ENCODE results near the gene GNG8. TPM values are rescaled to one million over a fixed set of nuclear protein-coding genes. Genes with fewer than 3 reads are reported as not detected.
A peak's percentile ranks its signal among the peaks of the same experiment; 100 is the strongest.

GNG8 gene
- total RNA-seq, 2 experiments from 2014 or later, result not detected

DNA sequence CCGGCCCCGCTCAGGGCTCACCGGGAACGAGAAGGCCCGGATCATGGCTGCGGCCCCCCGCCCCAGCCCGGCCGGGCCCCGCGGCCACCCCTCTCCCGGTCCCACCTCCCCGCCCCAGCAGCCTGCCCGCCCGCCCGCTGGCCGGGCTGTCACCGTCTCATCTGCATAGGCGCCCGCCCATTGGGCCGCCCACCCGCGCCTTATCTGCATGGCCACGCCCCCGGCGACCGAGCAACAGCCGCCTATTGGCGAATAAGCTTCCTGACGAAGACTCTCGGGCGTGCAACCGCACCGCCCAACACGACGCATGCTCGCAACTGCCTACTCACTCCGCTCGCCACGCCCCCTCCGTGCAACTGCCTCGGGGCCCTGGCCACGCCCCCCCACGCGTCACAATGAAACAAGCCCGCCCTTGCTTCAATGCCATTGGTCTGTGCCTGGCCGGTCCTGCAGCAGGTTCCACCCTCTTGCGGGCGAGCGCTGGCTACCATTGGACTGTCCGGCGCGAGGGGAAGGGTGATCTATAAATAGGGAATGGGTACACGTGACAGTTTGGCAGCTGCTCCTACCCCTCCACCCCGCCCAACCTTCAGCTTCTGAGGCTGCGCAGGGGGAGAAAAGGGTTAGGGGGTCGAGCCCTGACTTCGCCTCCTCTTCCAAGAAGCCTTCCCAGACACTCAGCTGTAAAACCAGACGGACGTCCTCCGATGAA lies 25.2 kb upstream of the GNG8 start, which contains the start of gene DACT3:
Gene DACT3, minus strand, starts transcription at position 163 of the 712 bp plus-strand sequence. Its CDS starts 118 bp downstream, at position 45.
- H3K36me3 ChIP-seq (ENCODE audit: insufficient read depth, low read length), result no peaks in the 10 kb centered on the region
- no peaks in the 10 kb centered on the region for H3K79me2 ChIP-seq (ENCODE audit: insufficient read depth, low read depth, low read length)
- 0 out of 2 replicates have a peak, but pooled peaks cover 3% of the 10 kb centered on the region for H4K20me1 ChIP-seq (ENCODE audit: insufficient read depth, low read length)
- H3K4me2 ChIP-seq (ENCODE audit: low read length), result peak within 1 kb of the TSS; percentile 91
- POLR2A ChIA-PET, result interaction anchor here (0.7 to 1.0 kb wide), 3 partner anchors 28 to 42 kb away, joined by 3 read pairs; no protein-coding TSS in a partner anchor
- H2AFZ ChIP-seq (ENCODE audit: low read length), result peak within 1 kb of the TSS; percentile 67; the same call in 1 of the 2 replicates
- H3K4me1 ChIP-seq (ENCODE audit: insufficient read depth, low read length, poor library complexity, severe bottlenecking), result peaks cover 29% of the 10 kb centered on the region
- peak within 1 kb of the TSS; percentile 46 for H3K27ac ChIP-seq (ENCODE audit: low read depth, low read length, poor library complexity, severe bottlenecking)
- no peak for TF ChIP-seq EZH2phosphoT487 (IDR thresholded peaks at IDR 0.05; ENCODE audit: borderline replicate concordance, low read depth, low read length)
- TF ChIP-seq, protein P1, sequence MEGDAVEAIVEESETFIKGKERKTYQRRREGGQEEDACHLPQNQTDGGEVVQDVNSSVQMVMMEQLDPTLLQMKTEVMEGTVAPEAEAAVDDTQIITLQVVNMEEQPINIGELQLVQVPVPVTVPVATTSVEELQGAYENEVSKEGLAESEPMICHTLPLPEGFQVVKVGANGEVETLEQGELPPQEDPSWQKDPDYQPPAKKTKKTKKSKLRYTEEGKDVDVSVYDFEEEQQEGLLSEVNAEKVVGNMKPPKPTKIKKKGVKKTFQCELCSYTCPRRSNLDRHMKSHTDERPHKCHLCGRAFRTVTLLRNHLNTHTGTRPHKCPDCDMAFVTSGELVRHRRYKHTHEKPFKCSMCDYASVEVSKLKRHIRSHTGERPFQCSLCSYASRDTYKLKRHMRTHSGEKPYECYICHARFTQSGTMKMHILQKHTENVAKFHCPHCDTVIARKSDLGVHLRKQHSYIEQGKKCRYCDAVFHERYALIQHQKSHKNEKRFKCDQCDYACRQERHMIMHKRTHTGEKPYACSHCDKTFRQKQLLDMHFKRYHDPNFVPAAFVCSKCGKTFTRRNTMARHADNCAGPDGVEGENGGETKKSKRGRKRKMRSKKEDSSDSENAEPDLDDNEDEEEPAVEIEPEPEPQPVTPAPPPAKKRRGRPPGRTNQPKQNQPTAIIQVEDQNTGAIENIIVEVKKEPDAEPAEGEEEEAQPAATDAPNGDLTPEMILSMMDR (conservative IDR thresholded peaks at IDR 0.05; ENCODE audit: low read length), result no peak
- BruUV-seq (replicated peaks), result no TSS peak
- DNase-seq (ENCODE audit: low spot score), result peak; percentile 100
- H3K9me3 ChIP-seq (ENCODE audit: low read length), result no peaks in the 10 kb centered on the region
- H3K4me3 ChIP-seq (ENCODE audit: low read depth, low read length, poor library complexity, severe bottlenecking), result peak within 1 kb of the TSS; percentile 64
- no peaks in the 10 kb centered on the region for H3K9me2 ChIP-seq (ENCODE audit: insufficient read depth, low read length)
- intact Hi-C loops (cut with micrococcal nuclease; ENCODE audit: unreplicated experiment), result no loop called here
- CTCF ChIA-PET (ENCODE audit: unreplicated experiment), result interaction anchor here (0.6 to 2.2 kb wide), 5 partner anchors 24 to 74 kb away, joined by 4 to 11 read pairs (median 8); partner anchors contain the start of gene GNG8

DNA sequence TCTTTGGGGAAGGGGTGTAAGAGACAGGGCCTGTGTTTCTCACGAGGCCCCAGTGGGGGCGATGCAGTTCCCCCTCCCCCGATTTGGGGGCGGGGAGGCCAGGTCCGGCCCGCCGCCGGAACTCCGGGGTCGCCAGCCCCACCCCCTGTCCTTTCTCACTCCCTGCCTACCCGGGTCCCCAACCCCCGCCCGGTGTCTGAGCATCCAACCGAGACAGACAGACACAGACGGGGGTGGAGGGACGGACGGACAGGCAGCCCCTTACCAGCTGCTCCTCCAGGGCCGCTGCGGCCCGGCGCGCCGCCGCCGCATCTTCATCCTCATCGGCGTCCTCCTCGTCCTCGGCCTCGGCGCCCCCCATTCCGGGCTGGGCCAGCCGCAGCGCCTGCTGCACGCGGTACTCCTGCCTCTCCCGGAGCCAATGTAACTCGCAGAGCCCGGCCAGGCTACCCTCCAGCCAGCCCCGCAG lies 24.6 kb upstream of the GNG8 start:
- TF ChIP-seq, protein P1 (conservative IDR thresholded peaks at IDR 0.05; ENCODE audit: low read length), result 0 out of 2 replicates have a peak, but pooled peaks have one; percentile 35
- TF ChIP-seq EZH2phosphoT487 (IDR thresholded peaks at IDR 0.05; ENCODE audit: borderline replicate concordance, low read depth, low read length), result no peak
- Histone ChIP-seq H3K4me1 (ENCODE audit: insufficient read depth, low read length, poor library complexity, severe bottlenecking) (peaks cover 29% of the 10 kb centered on the region), H3K4me3 (ENCODE audit: low read depth, low read length, poor library complexity, severe bottlenecking) (peak overlapping the region; percentile 62), H3K4me2 (ENCODE audit: low read length) (peak overlapping the region; percentile 76), H2AFZ (ENCODE audit: low read length) (no peak overlapping the region), H3K36me3 (ENCODE audit: insufficient read depth, low read length) (no peaks in the 10 kb centered on the region), H3K9me3 (ENCODE audit: low read length) (no peaks in the 10 kb centered on the region), H3K27ac (ENCODE audit: low read depth, low read length, poor library complexity, severe bottlenecking) (no peak overlapping the region), H4K20me1 (ENCODE audit: insufficient read depth, low read length) (0 out of 2 replicates have a peak, but pooled peaks cover 3% of the 10 kb centered on the region), H3K79me2 (ENCODE audit: insufficient read depth, low read depth, low read length) (no peaks in the 10 kb centered on the region), H3K9me2 (ENCODE audit: insufficient read depth, low read length) (no peaks in the 10 kb centered on the region)
- intact Hi-C loops (cut with micrococcal nuclease; ENCODE audit: unreplicated experiment), result no loop called here
- BruUV-seq (replicated peaks), result no TSS peak
- no peak for DNase-seq (ENCODE audit: low spot score)
- CTCF ChIA-PET (ENCODE audit: unreplicated experiment), result interaction anchor here (0.6 to 2.2 kb wide), 3 partner anchors 46 to 75 kb away, joined by 4 to 11 read pairs (median 10); no protein-coding TSS in a partner anchor
- POLR2A ChIA-PET, result interaction anchor here (1.0 kb wide), 2 partner anchors 32 to 41 kb away, joined by 3 read pairs; no protein-coding TSS in a partner anchor

Measured in OCI-LY7 (cell line).